Endothelial cell of umbilical vein (primary cell): ENCODE results near the gene RFFL. TPM values are rescaled to one million over a fixed set of nuclear protein-coding genes. Genes with fewer than 3 reads are reported as not detected.

Experiments
- BruUV-seq: library from RNA; stranded (reverse); fragments of 400-500 nt; replicated peaks from 2 replicates; lab custom pipeline; 2021; lab: Mats Ljungman, UMichigan
- CTCF ChIA-PET: fragments of 300-600, 350-600 bp; sonication (Branson Sonifier 250); formaldehyde crosslinking; loops from one replicate; lab custom pipeline; 2021; ENCODE audit warnings: antibody characterized with exemption, inconsistent platforms; lab: Charles Lee
- POLR2A ChIA-PET: fragments of 300-600, 350-600 bp; sonication (Branson Sonifier 250); formaldehyde crosslinking; loops from one replicate; lab custom pipeline; 2021; ENCODE audit warnings: antibody characterized with exemption, inconsistent platforms; lab: Charles Lee
- DNase-seq: peaks from one replicate; pipeline ENCODE4 v3.0.0-alpha.2; 2011; ENCODE audit warnings: low read depth, low spot score
- FAIRE-seq: peaks from 2 replicates; lab custom pipeline; 2011; peaks lifted over from hg19 to GRCh38; lab: Jason Lieb, UNC
- H2AFZ ChIP-seq: 2 replicates; pipeline ENCODE4 v1.6.0; 2012; ENCODE audit warnings: low read depth, low read length, control low read depth, inconsistent platforms
- H3K27ac ChIP-seq: 2 replicates; pipeline ENCODE4 v1.5.1; 2011; ENCODE audit warnings: low read depth, mild to moderate bottlenecking, control low read depth, low read length, moderate library complexity; ENCODE audit not compliant: insufficient read depth
- H3K27me3 ChIP-seq, 2 experiments: 2 replicates each; pipeline versions ENCODE4 v1.6.0 to v1.6.1; 2011; ENCODE audit warnings: low read length in 2 of 2, mixed read lengths in 1 of 2; ENCODE audit not compliant: control insufficient read depth in 2 of 2, insufficient read depth in 2 of 2
- H3K36me3 ChIP-seq, 2 experiments: 2 replicates in 1 of 2; 3 replicates in 1 of 2; pipeline ENCODE4 v1.5.1; 2011; ENCODE audit warnings: low read length in 2 of 2, mild to moderate bottlenecking in 1 of 2, moderate library complexity in 1 of 2; ENCODE audit not compliant: control insufficient read depth in 2 of 2, insufficient read depth in 2 of 2; ENCODE audit errors: extremely low read depth in 1 of 2
- H3K4me1 ChIP-seq: 3 replicates; pipeline ENCODE4 v1.5.1; 2011; ENCODE audit warnings: mild to moderate bottlenecking, low read length; ENCODE audit not compliant: control insufficient read depth, insufficient read depth; ENCODE audit errors: extremely low read depth
- H3K4me2 ChIP-seq: 2 replicates; pipeline ENCODE4 v1.6.1; 2011; ENCODE audit warnings: low read length, control low read depth, mixed read lengths; ENCODE audit not compliant: insufficient read depth
- H3K4me3 ChIP-seq, 3 experiments: fragments of 200-600 bp in 1 of 3; sonication (generic), shearing (Covaris generic) in 1 of 3; replicated peaks in 1 of 3; 2 replicates each; pipeline ENCODE4 v1.5.1; 2011 to 2016; ENCODE audit warnings: control low read depth in 3 of 3, low read length in 3 of 3, mild to moderate bottlenecking in 2 of 3, inconsistent platforms in 1 of 3, low read depth in 1 of 3, moderate library complexity in 1 of 3; ENCODE audit not compliant: insufficient read depth in 1 of 3
- H3K79me2 ChIP-seq: 2 replicates; pipeline ENCODE4 v1.6.0; 2012; ENCODE audit warnings: low read length, inconsistent platforms; ENCODE audit not compliant: control insufficient read depth, insufficient read depth
- H3K9ac ChIP-seq: replicated peaks from 2 replicates; pipeline ENCODE3; 2011; ENCODE audit warnings: low read length, control low read depth; ENCODE audit not compliant: insufficient read depth; ENCODE audit errors: extremely low read depth
- H3K9me1 ChIP-seq: replicated peaks from 3 replicates; pipeline ENCODE4 v1.6.0; 2011; ENCODE audit warnings: mild to moderate bottlenecking, low read length; ENCODE audit not compliant: control insufficient read depth, insufficient read depth; ENCODE audit errors: extremely low read depth
- H3K9me3 ChIP-seq: replicated peaks from 2 replicates; pipeline ENCODE4 v1.5.1; 2012; ENCODE audit warnings: low read length, inconsistent platforms; ENCODE audit not compliant: control insufficient read depth, insufficient read depth
- H4K20me1 ChIP-seq: replicated peaks from 2 replicates; pipeline ENCODE3; 2011; ENCODE audit warnings: mild to moderate bottlenecking, low read length; ENCODE audit not compliant: control insufficient read depth, insufficient read depth; ENCODE audit errors: extremely low read depth
- EZH2 ChIP-seq: IDR thresholded peaks from 2 replicates; pipeline ENCODE4 v1.6.1; 2012; ENCODE audit warnings: borderline replicate concordance, low read depth, mild to moderate bottlenecking, moderate library complexity, low read length, inconsistent platforms; ENCODE audit not compliant: severe bottlenecking
- GATA2 ChIP-seq: IDR thresholded peaks from 2 replicates; pipeline ENCODE4 v1.7.0; 2011; ENCODE audit warnings: low read depth, mild to moderate bottlenecking, moderate library complexity, mixed read lengths, low read length; ENCODE audit not compliant: insufficient read length, insufficient read depth
- MYC ChIP-seq: IDR thresholded peaks from one replicate; pipeline ENCODE4 v1.6.1; 2011; ENCODE audit warnings: mild to moderate bottlenecking, low read depth, low read length
- POLR2AphosphoS5 ChIP-seq: IDR thresholded peaks from 2 replicates; pipeline ENCODE4 v1.6.1; 2012; ENCODE audit warnings: low read depth, mild to moderate bottlenecking, control low read depth, low read length, moderate library complexity; ENCODE audit not compliant: insufficient read depth
- dilution Hi-C: fragments of 300-500 bp; cut with MboI; formaldehyde crosslinking; loops from one replicate; pipeline ENCODE4 v1.15.0; 2019; ENCODE audit warnings: low sequenced_read_pairs; ENCODE audit not compliant: extremely low pct_ligation_motif_present
- intact Hi-C: fragments of 100-400 bp; cut with micrococcal nuclease; formaldehyde crosslinking; loops from one replicate; pipeline ENCODE4 v1.10.0; 2022
- polyA plus RNA-seq, 4 experiments: library from polyadenylated mRNA; depleted of rRNA in 3 of 4; stranded (reverse) in 3 of 4; unstranded in 1 of 4; fragments of >200 nt; gene quantifications; 2 replicates each; pipeline versions ENCODE4 v1.2.1 to v1.2.3, GENCODE V29; 2011 to 2012; ENCODE audit warnings: missing spikeins in 1 of 4
- total RNA-seq: library from RNA; stranded (reverse); gene quantifications from 2 replicates; pipeline ENCODE4 v1.2.3, GENCODE V29; 2021

RFFL gene
- total and polyA plus RNA-seq, 2 donors (not counting 3 experiments of a cell fraction or from before 2014, with no cell fraction given): 7.0 to 14.1 TPM

DNA sequence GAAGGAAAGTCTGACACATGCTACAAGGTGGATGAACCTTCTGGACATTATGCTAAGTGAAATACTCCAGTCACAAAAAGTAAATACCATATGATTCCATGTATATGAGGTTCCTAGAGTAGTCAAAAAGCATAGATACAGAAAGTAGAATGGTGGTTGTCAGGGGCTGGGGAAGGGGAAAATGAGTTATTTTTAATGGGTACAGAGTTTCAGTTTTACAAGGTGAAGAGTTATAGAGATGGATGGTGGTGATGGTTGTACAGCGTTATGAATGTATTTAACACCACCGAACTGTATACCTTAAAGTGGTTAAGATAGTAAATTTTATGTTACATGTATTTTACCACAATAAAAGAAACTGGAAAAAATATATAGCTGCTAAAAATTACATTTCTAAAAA is 38.2 kb upstream of the RFFL start:
- Histone ChIP-seq H3K36me3 (peaks cover 4 to 19% of the 10 kb centered on the region in 2 experiments), H3K4me3 (no peak overlapping the region), H2AFZ (no peak overlapping the region), H3K9me1 (no peaks in the 10 kb centered on the region), H3K4me2 (no peak overlapping the region), H3K27ac (no peak overlapping the region), H3K9ac (no peak overlapping the region), H4K20me1 (no peaks in the 10 kb centered on the region), H3K4me1 (no peaks in the 10 kb centered on the region), H3K27me3 (no peaks in the 10 kb centered on the region), H3K9me3 (no peaks in the 10 kb centered on the region), H3K79me2 (no peaks in the 10 kb centered on the region)
- POLR2A ChIA-PET: no interaction called here
- intact Hi-C loops: no loop called here
- TF ChIP-seq GATA2: no peak
- CTCF ChIA-PET: interaction anchor here (1.3 kb wide), 1 partner anchor 682 kb away, joined by 3 read pairs; no protein-coding TSS in a partner anchor
- no TSS peak for BruUV-seq
- DNase-seq (no peak), FAIRE-seq (no peak)
- dilution Hi-C loops: loop anchor here (25.0 kb wide), 1 partner anchor 114 kb away; the partner anchor contains the start of gene LIG3

GRCh38 chr17:35101036-35101435 is 37.5 kb upstream of the RFFL start:
- no peaks in the 10 kb centered on the region for H3K9me3 ChIP-seq
- H3K4me1 ChIP-seq: no peaks in the 10 kb centered on the region
- peaks cover under 1 to 16% of the 10 kb centered on the region in 2 experiments for H3K36me3 ChIP-seq
- H3K4me2 ChIP-seq: no peak overlapping the region
- no peaks in the 10 kb centered on the region for H3K27me3 ChIP-seq
- no TSS peak for BruUV-seq
- no peaks in the 10 kb centered on the region for H3K9me1 ChIP-seq
- H3K4me3 ChIP-seq: no peak overlapping the region
- DNase-seq (no peak), FAIRE-seq (no peak)
- CTCF ChIA-PET: no interaction called here
- TF ChIP-seq GATA2 (no peak), MYC (no peak), EZH2 (no peak), POLR2AphosphoS5 (no peak)
- no peaks in the 10 kb centered on the region for H4K20me1 ChIP-seq
- no peak overlapping the region for H3K9ac ChIP-seq
- H3K27ac ChIP-seq: no peak overlapping the region
- intact Hi-C loops (no loop called here), dilution Hi-C loops (loop anchor here (25.0 kb wide), 1 partner anchor 114 kb away; the partner anchor contains the start of gene LIG3)
- no peak overlapping the region for H2AFZ ChIP-seq
- POLR2A ChIA-PET: no interaction called here
- no peaks in the 10 kb centered on the region for H3K79me2 ChIP-seq
